ENCODE data around the gene PIK3C2B.

The PIK3C2B gene

GRCh38 chr1:204478921-204479320 lies 15.7 kb downstream of the PIK3C2B start:
- FAIRE-seq, result no peak

- FAIRE-seq, result no peak
Measured at GRCh38 chr1:204478172-204478899, 16.3 kb downstream of the PIK3C2B start.

- no peak for FAIRE-seq
Measured at GRCh38 chr1:204477036-204477740, 17.4 kb downstream of the PIK3C2B start.

- no peak for FAIRE-seq
Measured at GRCh38 chr1:204476563-204476962, 18.0 kb downstream of the PIK3C2B start.

- no peak for FAIRE-seq
Measured at GRCh38 chr1:204475656-204476432, 18.8 kb downstream of the PIK3C2B start.

- no peak for FAIRE-seq
Measured at GRCh38 chr1:204473400-204473965, 21.1 kb downstream of the PIK3C2B start.

GRCh38 chr1:204472660-204473059 lies 21.9 kb downstream of the PIK3C2B start:
- FAIRE-seq, result no peak

- no peak for FAIRE-seq
Measured at GRCh38 chr1:204471687-204472086, 22.9 kb downstream of the PIK3C2B start.

- FAIRE-seq, result no peak
Measured at GRCh38 chr1:204469304-204469703, 25.3 kb downstream of the PIK3C2B start.

GRCh38 chr1:204468766-204469302 lies 25.8 kb downstream of the PIK3C2B start:
- no peak for FAIRE-seq

GRCh38 chr1:204468206-204468605 lies 26.4 kb downstream of the PIK3C2B start:
- no peak for FAIRE-seq

- FAIRE-seq, result no peak
Measured at GRCh38 chr1:204466416-204467405, 27.9 kb downstream of the PIK3C2B start.

GRCh38 chr1:204465546-204466415 lies 28.8 kb downstream of the PIK3C2B start:
- FAIRE-seq, result no peak

- no peak for FAIRE-seq
Measured at GRCh38 chr1:204464701-204465100, 29.9 kb downstream of the PIK3C2B start.

GRCh38 chr1:204464187-204464631 lies 30.4 kb downstream of the PIK3C2B start:
- FAIRE-seq, result no peak

GRCh38 chr1:204463125-204464060 lies 31.2 kb downstream of the PIK3C2B start:
- FAIRE-seq, result no peak

GRCh38 chr1:204462229-204462561 lies 32.4 kb downstream of the PIK3C2B start:
- FAIRE-seq, result no peak

- FAIRE-seq, result no peak
Measured at GRCh38 chr1:204461331-204462228, 33.0 kb downstream of the PIK3C2B start.
